Endothelial cell of umbilical vein (primary cell): ENCODE data around the gene DLGAP1. TPM values are rescaled to one million over a fixed set of nuclear protein-coding genes. Genes with fewer than 3 reads are reported as not detected.
A peak's percentile ranks its signal among the peaks of the same experiment; 100 is the strongest.

ENCODE experiments used
- BruUV-seq: library from RNA; stranded (reverse); fragments of 400-500 nt; replicated peaks from 2 replicates; lab custom pipeline; 2021; lab: Mats Ljungman, UMichigan
- CTCF ChIA-PET: fragments of 300-600, 350-600 bp; sonication (Branson Sonifier 250); formaldehyde crosslinking; loops from one replicate; lab custom pipeline; 2021; ENCODE audit warnings: antibody characterized with exemption, inconsistent platforms; lab: Charles Lee
- POLR2A ChIA-PET: fragments of 300-600, 350-600 bp; sonication (Branson Sonifier 250); formaldehyde crosslinking; loops from one replicate; lab custom pipeline; 2021; ENCODE audit warnings: antibody characterized with exemption, inconsistent platforms; lab: Charles Lee
- DNase-seq: peaks from one replicate; pipeline ENCODE4 v3.0.0-alpha.2; 2011; ENCODE audit warnings: low read depth, low spot score
- FAIRE-seq: peaks from 2 replicates; lab custom pipeline; 2011; peaks lifted over from hg19 to GRCh38; lab: Jason Lieb, UNC
- H2AFZ ChIP-seq: 2 replicates; pipeline ENCODE4 v1.6.0; 2012; ENCODE audit warnings: low read depth, low read length, control low read depth, inconsistent platforms
- H3K27ac ChIP-seq: 2 replicates; pipeline ENCODE4 v1.5.1; 2011; ENCODE audit warnings: low read depth, mild to moderate bottlenecking, control low read depth, low read length, moderate library complexity; ENCODE audit not compliant: insufficient read depth
- H3K27me3 ChIP-seq, 2 experiments: 2 replicates each; pipeline versions ENCODE4 v1.6.0 to v1.6.1; 2011; ENCODE audit warnings: low read length in 2 of 2, mixed read lengths in 1 of 2; ENCODE audit not compliant: control insufficient read depth in 2 of 2, insufficient read depth in 2 of 2
- H3K36me3 ChIP-seq, 2 experiments: 2 replicates in 1 of 2; 3 replicates in 1 of 2; pipeline ENCODE4 v1.5.1; 2011; ENCODE audit warnings: low read length in 2 of 2, mild to moderate bottlenecking in 1 of 2, moderate library complexity in 1 of 2; ENCODE audit not compliant: control insufficient read depth in 2 of 2, insufficient read depth in 2 of 2; ENCODE audit errors: extremely low read depth in 1 of 2
- H3K4me1 ChIP-seq: 3 replicates; pipeline ENCODE4 v1.5.1; 2011; ENCODE audit warnings: mild to moderate bottlenecking, low read length; ENCODE audit not compliant: control insufficient read depth, insufficient read depth; ENCODE audit errors: extremely low read depth
- H3K4me2 ChIP-seq: 2 replicates; pipeline ENCODE4 v1.6.1; 2011; ENCODE audit warnings: low read length, control low read depth, mixed read lengths; ENCODE audit not compliant: insufficient read depth
- H3K4me3 ChIP-seq, 3 experiments: fragments of 200-600 bp in 1 of 3; sonication (generic), shearing (Covaris generic) in 1 of 3; replicated peaks in 1 of 3; 2 replicates each; pipeline ENCODE4 v1.5.1; 2011 to 2016; ENCODE audit warnings: control low read depth in 3 of 3, low read length in 3 of 3, mild to moderate bottlenecking in 2 of 3, inconsistent platforms in 1 of 3, low read depth in 1 of 3, moderate library complexity in 1 of 3; ENCODE audit not compliant: insufficient read depth in 1 of 3
- H3K79me2 ChIP-seq: 2 replicates; pipeline ENCODE4 v1.6.0; 2012; ENCODE audit warnings: low read length, inconsistent platforms; ENCODE audit not compliant: control insufficient read depth, insufficient read depth
- H3K9ac ChIP-seq: replicated peaks from 2 replicates; pipeline ENCODE3; 2011; ENCODE audit warnings: low read length, control low read depth; ENCODE audit not compliant: insufficient read depth; ENCODE audit errors: extremely low read depth
- H3K9me1 ChIP-seq: replicated peaks from 3 replicates; pipeline ENCODE4 v1.6.0; 2011; ENCODE audit warnings: mild to moderate bottlenecking, low read length; ENCODE audit not compliant: control insufficient read depth, insufficient read depth; ENCODE audit errors: extremely low read depth
- H3K9me3 ChIP-seq: replicated peaks from 2 replicates; pipeline ENCODE4 v1.5.1; 2012; ENCODE audit warnings: low read length, inconsistent platforms; ENCODE audit not compliant: control insufficient read depth, insufficient read depth
- H4K20me1 ChIP-seq: replicated peaks from 2 replicates; pipeline ENCODE3; 2011; ENCODE audit warnings: mild to moderate bottlenecking, low read length; ENCODE audit not compliant: control insufficient read depth, insufficient read depth; ENCODE audit errors: extremely low read depth
- CTCF ChIP-seq, 2 donors: IDR thresholded peaks; 1 replicate in 1 of 2; 2 replicates in 1 of 2; pipeline ENCODE4 v1.5.1; 2011; ENCODE audit warnings: low read length in 2 of 2, mild to moderate bottlenecking in 2 of 2, moderate library complexity in 2 of 2, control low read depth in 1 of 2, inconsistent platforms in 1 of 2, low read depth in 1 of 2; ENCODE audit not compliant: insufficient read depth in 1 of 2; ENCODE audit errors: extremely low read depth in 1 of 2
- EZH2 ChIP-seq: IDR thresholded peaks from 2 replicates; pipeline ENCODE4 v1.6.1; 2012; ENCODE audit warnings: borderline replicate concordance, low read depth, mild to moderate bottlenecking, moderate library complexity, low read length, inconsistent platforms; ENCODE audit not compliant: severe bottlenecking
- FOS ChIP-seq: IDR thresholded peaks from 2 replicates; pipeline ENCODE4 v1.6.1; 2011; ENCODE audit warnings: mild to moderate bottlenecking, low read length, moderate library complexity, borderline replicate concordance; ENCODE audit not compliant: insufficient read depth
- GATA2 ChIP-seq: IDR thresholded peaks from 2 replicates; pipeline ENCODE4 v1.7.0; 2011; ENCODE audit warnings: low read depth, mild to moderate bottlenecking, moderate library complexity, mixed read lengths, low read length; ENCODE audit not compliant: insufficient read length, insufficient read depth
- JUN ChIP-seq: IDR thresholded peaks from 2 replicates; pipeline ENCODE4 v1.6.1; 2011; ENCODE audit warnings: borderline replicate concordance, low read depth; ENCODE audit not compliant: insufficient read length, insufficient read depth
- POLR2AphosphoS5 ChIP-seq: IDR thresholded peaks from 2 replicates; pipeline ENCODE4 v1.6.1; 2012; ENCODE audit warnings: low read depth, mild to moderate bottlenecking, control low read depth, low read length, moderate library complexity; ENCODE audit not compliant: insufficient read depth
- dilution Hi-C: fragments of 300-500 bp; cut with MboI; formaldehyde crosslinking; loops from one replicate; pipeline ENCODE4 v1.15.0; 2019; ENCODE audit warnings: low sequenced_read_pairs; ENCODE audit not compliant: extremely low pct_ligation_motif_present
- intact Hi-C: fragments of 100-400 bp; cut with micrococcal nuclease; formaldehyde crosslinking; loops from one replicate; pipeline ENCODE4 v1.10.0; 2022
- polyA plus RNA-seq, 4 experiments: library from polyadenylated mRNA; depleted of rRNA in 3 of 4; stranded (reverse) in 3 of 4; unstranded in 1 of 4; fragments of >200 nt; gene quantifications; 2 replicates each; pipeline versions ENCODE4 v1.2.1 to v1.2.3, GENCODE V29; 2011 to 2012; ENCODE audit warnings: missing spikeins in 1 of 4
- total RNA-seq: library from RNA; stranded (reverse); gene quantifications from 2 replicates; pipeline ENCODE4 v1.2.3, GENCODE V29; 2021

DLGAP1 gene
- total and polyA plus RNA-seq, 2 donors (not counting 3 experiments of a cell fraction or from before 2014, with no cell fraction given) = 0.04 TPM; not detected in 1

DNA sequence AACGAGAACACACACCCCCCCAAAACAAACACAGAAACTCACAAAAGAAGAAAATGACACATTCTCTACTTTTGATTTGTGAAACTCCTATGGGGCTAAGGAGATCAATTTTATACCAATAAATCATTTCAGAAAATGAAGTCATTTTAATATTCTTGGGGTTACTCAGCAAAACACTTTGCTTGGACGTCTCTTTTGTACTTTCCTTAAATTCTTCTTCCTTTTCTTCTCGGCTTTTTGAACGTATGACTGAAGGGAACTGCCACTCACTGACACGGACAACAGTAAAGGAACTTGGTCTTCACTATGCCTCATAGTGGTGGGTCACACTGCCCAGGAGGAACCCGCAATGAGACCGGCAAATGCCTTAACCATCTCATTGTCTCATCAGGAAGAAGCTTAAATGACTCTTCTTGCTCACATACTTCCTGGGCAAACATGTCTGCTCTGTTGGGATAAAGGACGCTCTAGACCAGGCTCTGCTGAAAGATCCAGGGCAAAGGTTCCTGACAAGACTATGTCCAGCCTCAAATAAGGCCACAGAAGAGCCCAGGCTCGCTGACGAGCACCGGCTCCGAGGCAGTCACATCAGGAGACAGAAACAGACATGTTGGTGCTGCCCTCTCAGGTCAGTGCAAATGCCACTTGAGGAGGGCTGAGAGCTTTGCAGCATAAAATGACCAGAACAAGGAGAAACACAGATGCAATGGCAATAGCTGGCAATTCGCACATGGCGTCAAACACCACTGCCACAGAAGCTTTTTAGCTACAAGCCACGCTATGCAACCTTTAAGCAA, 799.7 kb downstream of the DLGAP1 start:
- Histone ChIP-seq H3K27ac (no peak overlapping the region), H3K9me1 (no peaks in the 10 kb centered on the region), H3K27me3 (no peaks in the 10 kb centered on the region), H3K9ac (no peak overlapping the region), H3K79me2 (no peaks in the 10 kb centered on the region), H4K20me1 (no peaks in the 10 kb centered on the region), H3K9me3 (no peaks in the 10 kb centered on the region), H3K4me3 (no peak overlapping the region), H3K4me1 (peaks cover 28% of the 10 kb centered on the region), H3K36me3 (no peaks in the 10 kb centered on the region), H3K4me2 (no peak overlapping the region), H2AFZ (peak overlapping the region; percentile 41)
- dilution Hi-C loops = no loop called here
- FAIRE-seq = no peak
- BruUV-seq = no TSS peak
- no peak for TF ChIP-seq GATA2
- no peak for TF ChIP-seq JUN
- no peak for TF ChIP-seq EZH2
- TF ChIP-seq POLR2AphosphoS5 = no peak
- CTCF ChIA-PET = no interaction called here
- intact Hi-C loops = no loop called here
- DNase-seq = no peak
- POLR2A ChIA-PET = no interaction called here

DNA sequence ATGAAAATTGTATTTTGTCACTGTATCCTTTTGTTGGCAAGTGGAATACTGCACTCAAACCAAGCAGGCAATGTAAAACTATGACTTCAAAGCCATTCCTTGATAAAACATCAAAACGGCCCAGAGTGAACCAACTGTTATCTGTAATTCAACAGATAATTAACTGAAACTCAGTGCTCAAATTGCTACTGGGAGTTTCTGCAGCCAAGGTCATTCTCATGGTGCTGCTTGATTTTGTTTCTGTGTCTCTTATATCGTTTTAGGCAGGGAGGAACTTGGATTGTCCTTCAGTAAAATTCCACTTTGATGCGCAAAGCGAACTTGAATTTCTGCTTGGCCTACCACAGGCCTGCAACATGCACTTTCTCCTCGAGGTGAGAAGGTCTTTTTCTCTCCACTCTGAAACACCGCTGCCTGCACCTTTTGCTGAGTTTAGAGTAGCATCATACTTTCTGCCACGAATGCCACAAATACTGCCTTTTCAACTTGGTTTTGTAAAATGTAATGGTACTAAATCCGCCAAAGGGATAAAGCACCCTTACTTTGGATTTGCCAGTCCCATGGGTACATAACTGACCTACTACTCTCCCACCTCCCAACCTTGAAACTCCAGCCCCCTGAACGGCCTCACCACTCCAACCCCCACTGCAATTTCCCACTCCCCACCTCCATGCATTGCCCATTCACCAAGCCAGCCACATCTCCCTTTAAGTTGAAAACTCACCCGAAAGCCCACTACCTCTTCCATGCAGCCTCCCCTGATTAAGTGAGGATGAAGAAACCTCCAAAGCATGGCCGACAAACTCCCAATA, 800.5 kb downstream of the DLGAP1 start:
- Histone ChIP-seq H3K27me3 (no peaks in the 10 kb centered on the region), H3K9ac (no peak overlapping the region), H4K20me1 (no peaks in the 10 kb centered on the region), H3K9me3 (no peaks in the 10 kb centered on the region), H3K79me2 (no peaks in the 10 kb centered on the region), H3K36me3 (no peaks in the 10 kb centered on the region), H2AFZ (no peak overlapping the region), H3K4me2 (no peak overlapping the region), H3K9me1 (no peaks in the 10 kb centered on the region), H3K4me1 (peaks cover 36% of the 10 kb centered on the region), H3K4me3 (no peak overlapping the region), H3K27ac (peak overlapping the region; percentile 53)
- BruUV-seq = no TSS peak
- ChIA-PET CTCF (interaction anchor here (3.1 kb wide), 1 partner anchor 11 kb away, joined by 34 read pairs; no protein-coding TSS in a partner anchor), POLR2A (no interaction called here)
- DNase-seq (no peak), FAIRE-seq (no peak)
- no peak for TF ChIP-seq POLR2AphosphoS5
- no peak for TF ChIP-seq FOS
- no peak for TF ChIP-seq CTCF (IDR thresholded peaks at IDR 0.05; ENCODE audit: extremely low read depth in 1 of 2, insufficient read depth in 1 of 2, low read depth in 1 of 2, low read length in 2 of 2)
- dilution Hi-C loops = no loop called here
- intact Hi-C loops = no loop called here
